HL-60 (cell line): ENCODE measurements around the gene MCM5.
"Not testable (repeated sequence)": the region's sequence is repeated elsewhere in the genome, so short reads cannot be mapped to it uniquely, and the experiment has no call there.

Experiments used
- DNase-seq, 2 experiments: peaks; one replicate each; pipeline ENCODE4 v3.0.0-alpha.2; 2010 to 2020; ENCODE audit warnings: low read depth in 1 of 2, low spot score in 1 of 2
- H3K27ac ChIP-seq: fragments of 250-450 bp; sonication (Bioruptor Pico); replicated peaks from 2 replicates; pipeline ENCODE4 v1.5.1; 2020; ENCODE audit warnings: mild to moderate bottlenecking, moderate library complexity
- H3K27me3 ChIP-seq: fragments of 250-450 bp; sonication (Bioruptor Pico); 2 replicates; pipeline ENCODE4 v1.5.1; 2021; ENCODE audit warnings: mild to moderate bottlenecking, moderate library complexity; ENCODE audit not compliant: insufficient read depth, poor library complexity, severe bottlenecking
- H3K4me3 ChIP-seq: replicated peaks from 2 replicates; pipeline ENCODE4 v1.5.1; 2011; ENCODE audit warnings: mild to moderate bottlenecking, control low read depth, low read length; ENCODE audit not compliant: insufficient read depth
- GABPA ChIP-seq: IDR thresholded peaks from 2 replicates; pipeline ENCODE4 v1.6.1; 2012; ENCODE audit warnings: low read depth
- POLR2AphosphoS5 ChIP-seq: IDR thresholded peaks from 2 replicates; pipeline ENCODE4 v1.6.1; 2012; ENCODE audit warnings: low read depth
- SPI1 ChIP-seq: IDR thresholded peaks from 2 replicates; pipeline ENCODE4 v1.6.1; 2012; ENCODE audit warnings: low read depth, mild to moderate bottlenecking, borderline replicate concordance
- TF ChIP-seq, protein P1 (sequence below): IDR thresholded peaks from one replicate; pipeline ENCODE4 v1.5.1; 2011; ENCODE audit warnings: low read length, control low read depth, inconsistent platforms; ENCODE audit not compliant: insufficient read depth
- TF ChIP-seq, protein P2 (sequence below): IDR thresholded peaks from 2 replicates; pipeline ENCODE4 v1.6.1; 2012; ENCODE audit warnings: low read depth; ENCODE audit not compliant: insufficient replicate concordance

MCM5 gene

DNA sequence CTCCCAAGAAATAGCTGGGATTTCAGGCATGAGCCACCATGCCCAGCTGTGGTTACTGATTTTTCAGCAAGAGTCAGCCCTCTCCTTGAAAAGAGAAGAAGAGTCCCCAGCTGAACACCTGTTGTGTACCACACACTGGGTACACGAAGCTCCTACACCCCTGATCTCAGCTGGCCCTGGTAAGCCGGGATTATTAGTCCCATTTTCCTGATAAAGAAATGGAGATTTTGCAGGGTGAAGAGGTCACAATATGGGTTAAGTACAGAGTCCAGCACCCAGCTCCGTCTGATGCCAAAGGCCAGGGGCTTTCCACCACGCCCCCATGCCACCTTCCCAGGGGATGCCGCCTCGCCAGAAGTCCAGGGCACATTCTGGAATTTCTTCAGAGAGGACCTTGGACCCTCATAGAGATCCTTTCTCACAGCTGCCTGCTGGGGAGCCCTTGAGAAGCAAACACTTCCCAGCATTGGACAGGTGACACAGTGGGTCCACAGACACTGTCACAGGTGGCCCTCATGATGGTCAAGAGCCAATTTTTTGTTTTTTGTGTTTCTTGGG, 38.9 kb upstream of the MCM5 start:
- no peak for DNase-seq
- Histone ChIP-seq H3K27ac (no peak overlapping the region), H3K4me3 (no peak overlapping the region), H3K27me3 (no peaks in the 10 kb centered on the region)
- TF ChIP-seq, protein P1, sequence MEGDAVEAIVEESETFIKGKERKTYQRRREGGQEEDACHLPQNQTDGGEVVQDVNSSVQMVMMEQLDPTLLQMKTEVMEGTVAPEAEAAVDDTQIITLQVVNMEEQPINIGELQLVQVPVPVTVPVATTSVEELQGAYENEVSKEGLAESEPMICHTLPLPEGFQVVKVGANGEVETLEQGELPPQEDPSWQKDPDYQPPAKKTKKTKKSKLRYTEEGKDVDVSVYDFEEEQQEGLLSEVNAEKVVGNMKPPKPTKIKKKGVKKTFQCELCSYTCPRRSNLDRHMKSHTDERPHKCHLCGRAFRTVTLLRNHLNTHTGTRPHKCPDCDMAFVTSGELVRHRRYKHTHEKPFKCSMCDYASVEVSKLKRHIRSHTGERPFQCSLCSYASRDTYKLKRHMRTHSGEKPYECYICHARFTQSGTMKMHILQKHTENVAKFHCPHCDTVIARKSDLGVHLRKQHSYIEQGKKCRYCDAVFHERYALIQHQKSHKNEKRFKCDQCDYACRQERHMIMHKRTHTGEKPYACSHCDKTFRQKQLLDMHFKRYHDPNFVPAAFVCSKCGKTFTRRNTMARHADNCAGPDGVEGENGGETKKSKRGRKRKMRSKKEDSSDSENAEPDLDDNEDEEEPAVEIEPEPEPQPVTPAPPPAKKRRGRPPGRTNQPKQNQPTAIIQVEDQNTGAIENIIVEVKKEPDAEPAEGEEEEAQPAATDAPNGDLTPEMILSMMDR: no peak
- TF ChIP-seq POLR2AphosphoS5 (no peak), GABPA (no peak)
- TF ChIP-seq, protein P2, sequence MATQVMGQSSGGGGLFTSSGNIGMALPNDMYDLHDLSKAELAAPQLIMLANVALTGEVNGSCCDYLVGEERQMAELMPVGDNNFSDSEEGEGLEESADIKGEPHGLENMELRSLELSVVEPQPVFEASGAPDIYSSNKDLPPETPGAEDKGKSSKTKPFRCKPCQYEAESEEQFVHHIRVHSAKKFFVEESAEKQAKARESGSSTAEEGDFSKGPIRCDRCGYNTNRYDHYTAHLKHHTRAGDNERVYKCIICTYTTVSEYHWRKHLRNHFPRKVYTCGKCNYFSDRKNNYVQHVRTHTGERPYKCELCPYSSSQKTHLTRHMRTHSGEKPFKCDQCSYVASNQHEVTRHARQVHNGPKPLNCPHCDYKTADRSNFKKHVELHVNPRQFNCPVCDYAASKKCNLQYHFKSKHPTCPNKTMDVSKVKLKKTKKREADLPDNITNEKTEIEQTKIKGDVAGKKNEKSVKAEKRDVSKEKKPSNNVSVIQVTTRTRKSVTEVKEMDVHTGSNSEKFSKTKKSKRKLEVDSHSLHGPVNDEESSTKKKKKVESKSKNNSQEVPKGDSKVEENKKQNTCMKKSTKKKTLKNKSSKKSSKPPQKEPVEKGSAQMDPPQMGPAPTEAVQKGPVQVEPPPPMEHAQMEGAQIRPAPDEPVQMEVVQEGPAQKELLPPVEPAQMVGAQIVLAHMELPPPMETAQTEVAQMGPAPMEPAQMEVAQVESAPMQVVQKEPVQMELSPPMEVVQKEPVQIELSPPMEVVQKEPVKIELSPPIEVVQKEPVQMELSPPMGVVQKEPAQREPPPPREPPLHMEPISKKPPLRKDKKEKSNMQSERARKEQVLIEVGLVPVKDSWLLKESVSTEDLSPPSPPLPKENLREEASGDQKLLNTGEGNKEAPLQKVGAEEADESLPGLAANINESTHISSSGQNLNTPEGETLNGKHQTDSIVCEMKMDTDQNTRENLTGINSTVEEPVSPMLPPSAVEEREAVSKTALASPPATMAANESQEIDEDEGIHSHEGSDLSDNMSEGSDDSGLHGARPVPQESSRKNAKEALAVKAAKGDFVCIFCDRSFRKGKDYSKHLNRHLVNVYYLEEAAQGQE: no peak

DNA sequence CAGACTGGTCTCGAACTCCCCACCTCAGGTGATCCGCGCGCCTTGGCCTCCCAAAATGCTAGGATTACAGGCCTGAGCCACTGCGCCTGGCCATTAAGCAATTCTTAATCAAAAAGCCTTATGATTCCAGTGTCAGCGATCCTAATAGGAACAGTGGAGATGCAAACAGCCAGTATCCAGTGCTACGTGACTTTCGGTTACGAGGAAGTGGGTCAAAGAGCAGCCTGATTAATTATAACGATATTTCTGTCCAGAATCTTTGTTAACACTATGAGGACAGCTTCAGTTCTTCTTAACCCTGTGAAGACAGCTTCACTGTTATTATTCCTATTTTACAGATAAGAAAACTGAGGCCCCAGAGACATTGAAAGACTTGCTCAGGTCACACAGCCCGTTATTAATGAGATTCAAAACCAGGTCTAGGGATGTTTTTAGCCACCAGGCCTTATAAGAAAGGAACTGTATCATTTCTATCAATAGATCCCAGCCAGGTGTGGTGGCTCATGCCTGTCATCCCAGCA, 36.3 kb upstream of the MCM5 start:
- no peaks in the 10 kb centered on the region for H3K27me3 ChIP-seq
- no peak overlapping the region for H3K4me3 ChIP-seq
- no peak for DNase-seq
- no peak overlapping the region for H3K27ac ChIP-seq
- TF ChIP-seq, protein P2: no peak
- TF ChIP-seq GABPA (no peak), SPI1 (no peak), POLR2AphosphoS5 (no peak)
- TF ChIP-seq, protein P1: no peak

DNA sequence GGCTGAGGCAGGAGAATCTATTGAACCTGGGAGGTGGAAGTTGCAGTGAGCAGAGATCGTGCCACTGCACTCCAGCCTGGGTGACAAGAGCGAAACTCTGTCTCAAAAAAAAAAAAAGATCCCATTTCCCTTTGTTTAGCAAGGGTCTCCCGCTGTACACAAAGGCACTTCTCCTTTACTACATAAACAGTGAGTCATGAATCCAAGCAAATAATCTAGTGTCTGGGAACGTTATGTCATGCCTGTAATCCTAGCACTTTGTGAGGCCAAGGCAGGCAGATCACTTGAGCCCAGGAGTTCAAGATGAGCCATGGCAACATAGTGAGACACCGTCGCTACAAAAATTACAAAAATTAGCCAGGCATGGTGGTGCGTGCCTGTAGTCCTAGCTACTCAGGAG, 35.7 kb upstream of the MCM5 start:
- not testable (repeated sequence) for H3K4me3 ChIP-seq, H3K27me3 ChIP-seq, H3K27ac ChIP-seq, DNase-seq

DNA sequence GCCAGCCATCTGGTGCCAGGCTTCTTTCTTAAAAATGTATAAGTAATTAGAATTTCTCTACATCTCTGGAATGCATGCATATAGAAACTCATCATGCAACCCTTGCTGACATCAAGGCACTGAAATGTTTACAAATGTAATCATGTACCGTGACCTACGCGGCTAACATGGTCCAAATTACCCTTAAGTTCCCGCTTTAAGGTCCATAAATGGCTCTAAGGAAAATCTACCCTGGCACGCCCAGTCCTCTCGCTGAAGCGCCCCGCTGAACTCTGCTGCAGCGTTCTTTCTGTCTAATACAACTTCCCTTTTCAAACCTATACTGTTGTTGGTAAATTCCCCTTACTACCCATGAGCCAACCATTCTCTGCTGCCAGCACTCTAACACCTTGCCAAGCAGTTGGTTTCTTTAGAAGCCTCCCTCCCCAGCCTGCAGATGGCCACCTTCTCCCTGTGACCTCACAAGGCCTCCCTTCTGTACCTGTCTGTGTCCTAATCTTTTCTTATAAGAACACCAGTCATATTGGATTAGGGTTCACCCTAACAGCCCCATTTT, 32.5 kb upstream of the MCM5 start:
- Histone ChIP-seq H3K4me3 (no peak overlapping the region), H3K27me3 (no peaks in the 10 kb centered on the region), H3K27ac (no peak overlapping the region)
- TF ChIP-seq, protein P1: no peak
- no peak for TF ChIP-seq POLR2AphosphoS5
- no peak; the same call in 1 of the 2 replicates for TF ChIP-seq SPI1
- TF ChIP-seq GABPA: no peak
- TF ChIP-seq, protein P2: no peak
- DNase-seq: peak in 1 of 2 experiments; percentile 78
